Uterus (tissue), 4 donors: ENCODE data around the gene CLIC3. TPM values are rescaled to one million over a fixed set of nuclear protein-coding genes. Genes with fewer than 3 reads are reported as not detected.

ENCODE experiments used
- DNase-seq, 2 donors: peaks; one replicate each; pipeline ENCODE4 v3.0.0-alpha.2; 2019 to 2020
- H3K27ac ChIP-seq, 2 donors: fragments of 200-600 bp; sonication (generic); 1 replicate in 1 of 2; 2 replicates in 1 of 2; pipeline ENCODE4 v1.5.1; 2016 to 2018
- H3K27me3 ChIP-seq, 2 donors: fragments of 200-600 bp; sonication (generic); one replicate each; pipeline ENCODE4 v1.5.1; 2018 to 2019; ENCODE audit warnings: control low read depth in 1 of 2
- H3K36me3 ChIP-seq, 2 donors: fragments of 200-600 bp; sonication (generic); one replicate each; pipeline ENCODE4 v1.5.1; 2019; ENCODE audit warnings: control low read depth in 1 of 2
- H3K4me1 ChIP-seq, 2 donors: fragments of 200-600 bp; sonication (generic); one replicate each; pipeline ENCODE4 v1.5.1; 2018 to 2019; ENCODE audit warnings: control low read depth in 1 of 2
- H3K4me3 ChIP-seq, 2 donors: fragments of 200-600 bp; sonication (generic); 1 replicate in 1 of 2; 2 replicates in 1 of 2; pipeline ENCODE4 v1.5.1; 2018 to 2019; ENCODE audit warnings: mild to moderate bottlenecking in 1 of 2
- H3K9me3 ChIP-seq, 2 donors: fragments of 200-600 bp; sonication (generic); one replicate each; pipeline ENCODE4 v1.5.1; 2019; ENCODE audit warnings: control low read depth in 1 of 2
- CTCF ChIP-seq, 4 experiments: fragments of 200-600 bp in 2 of 4; fragments of 450-650 bp in 2 of 4; sonication (generic) in 2 of 4; IDR thresholded peaks; one replicate each; pipeline ENCODE4 v1.5.1; 2016 to 2019; ENCODE audit warnings: antibody characterized with exemption in 4 of 4, mild to moderate bottlenecking in 2 of 4, moderate library complexity in 1 of 4
- POLR2A ChIP-seq, 2 donors: fragments of 450-650 bp; IDR thresholded peaks; one replicate each; pipeline ENCODE4 v1.6.1; 2016; ENCODE audit warnings: antibody characterized with exemption in 2 of 2, mild to moderate bottlenecking in 1 of 2, moderate library complexity in 1 of 2
- intact Hi-C: fragments of 100-400 bp; cut with DNase I; formaldehyde crosslinking; loops from one replicate; pipeline ENCODE4 v1.15.1; 2023; ENCODE audit warnings: low total_unique reads
- total RNA-seq, 4 donors: library from RNA; depleted of rRNA in 3 of 4; stranded (reverse); fragments of >200 nt in 3 of 4; gene quantifications; one replicate each; pipeline versions ENCODE4 v1.1.0 to v1.2.4, GENCODE V29; 2014 to 2023
- donor health status: DM: yes; HTN: yes; CAD: no.

CLIC3 gene
- total RNA-seq, 4 donors from 2014 or later, result 1.5 TPM; not detected in 2

DNA sequence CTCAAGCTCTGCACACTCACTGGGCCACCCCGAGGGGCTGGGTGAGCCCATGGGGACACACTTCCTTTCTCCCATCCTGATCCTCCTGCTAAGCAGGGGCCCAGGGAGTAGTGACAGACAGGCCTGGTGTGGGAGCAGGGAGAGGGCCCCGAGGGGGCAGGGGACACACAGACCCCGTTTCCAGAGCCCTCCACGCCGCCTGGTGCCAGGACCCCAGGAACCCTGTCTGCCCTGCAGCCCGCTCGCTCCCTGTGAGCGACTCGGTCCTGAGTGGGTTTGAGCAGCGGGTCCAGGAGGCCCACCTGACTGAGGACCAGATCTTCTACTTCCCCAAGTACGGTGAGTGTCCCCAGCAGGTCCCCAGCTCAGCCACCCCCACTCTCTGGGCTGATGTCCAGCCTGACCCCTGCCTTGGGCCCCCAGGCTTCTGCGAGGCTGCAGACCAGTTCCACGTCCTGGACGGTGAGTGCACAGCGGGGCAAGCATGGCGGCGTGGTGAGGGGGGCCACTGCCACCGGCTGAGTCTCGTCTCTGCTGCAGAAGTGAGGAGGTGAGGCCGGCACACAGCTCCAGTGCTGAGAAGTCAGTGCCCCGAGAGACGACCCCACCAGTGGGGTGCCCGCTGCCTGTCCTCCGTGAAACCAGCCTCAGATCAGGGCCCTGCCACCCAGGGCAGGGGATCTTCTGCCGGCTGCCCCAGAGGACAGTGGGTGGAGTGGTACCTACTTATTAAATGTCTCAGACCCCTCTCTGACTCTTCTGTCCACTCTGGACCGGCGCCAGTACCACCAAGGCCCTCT is 49.9 kb downstream of the CLIC3 start:
- H3K27ac ChIP-seq, result no peak overlapping the region
- no peak overlapping the region for H3K4me3 ChIP-seq
- peaks cover 0 to 9% of the 10 kb centered on the region in 2 donors for H3K4me1 ChIP-seq
- H3K27me3 ChIP-seq, result no peaks in the 10 kb centered on the region
- DNase-seq, result no peak
- no peaks in the 10 kb centered on the region for H3K36me3 ChIP-seq
- TF ChIP-seq POLR2A (IDR thresholded peaks at IDR 0.05) (no peak), CTCF (IDR thresholded peaks at IDR 0.05) (no peak)
- intact Hi-C loops, result no loop called here
- no peaks in the 10 kb centered on the region for H3K9me3 ChIP-seq

DNA sequence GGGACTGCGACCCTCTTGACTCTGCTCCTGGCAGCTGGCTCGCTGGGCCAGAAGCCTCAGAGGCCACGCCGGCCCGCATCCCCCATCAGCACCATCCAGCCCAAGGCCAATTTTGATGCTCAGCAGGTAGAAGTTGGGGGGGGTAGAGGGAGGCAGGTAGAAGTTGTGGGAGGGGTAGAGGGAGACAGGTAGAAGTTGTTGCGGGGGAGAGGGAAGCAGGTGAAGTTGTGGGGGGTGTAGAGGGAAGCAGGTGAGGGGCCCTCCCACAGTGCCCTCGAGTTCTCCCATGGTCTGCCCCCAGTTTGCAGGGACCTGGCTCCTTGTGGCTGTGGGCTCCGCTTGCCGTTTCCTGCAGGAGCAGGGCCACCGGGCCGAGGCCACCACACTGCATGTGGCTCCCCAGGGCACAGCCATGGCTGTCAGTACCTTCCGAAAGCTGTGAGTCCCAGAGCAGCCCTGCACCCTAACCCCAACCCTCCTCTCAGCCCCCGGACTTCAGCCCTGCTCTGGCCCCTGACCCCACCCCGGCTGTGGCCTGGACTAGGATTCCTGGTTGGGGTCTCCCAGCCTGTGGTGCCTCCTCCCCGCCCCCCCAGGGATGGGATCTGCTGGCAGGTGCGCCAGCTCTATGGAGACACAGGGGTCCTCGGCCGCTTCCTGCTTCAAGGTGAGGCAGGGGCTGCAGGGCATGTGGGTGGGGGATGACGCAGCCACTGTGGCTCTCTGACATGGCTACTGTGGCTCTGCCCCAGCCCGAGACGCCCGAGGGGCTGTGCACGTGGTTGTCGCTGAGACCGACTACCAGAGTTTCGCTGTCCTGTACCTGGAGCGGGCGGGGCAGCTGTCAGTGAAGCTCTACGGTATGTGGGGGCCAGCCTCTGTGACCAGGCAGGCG is 50.8 kb downstream of the CLIC3 start:
- DNase-seq, result no peak
- Histone ChIP-seq H3K27me3 (no peaks in the 10 kb centered on the region), H3K9me3 (no peaks in the 10 kb centered on the region), H3K4me1 (peaks cover 0 to 9% of the 10 kb centered on the region in 2 donors), H3K36me3 (no peaks in the 10 kb centered on the region), H3K4me3 (no peak overlapping the region), H3K27ac (no peak overlapping the region)
- TF ChIP-seq POLR2A (IDR thresholded peaks at IDR 0.05) (no peak), CTCF (IDR thresholded peaks at IDR 0.05) (no peak)
- intact Hi-C loops, result no loop called here

Other genes with a start within 250 kb of the CLIC3 start
- gene LCN6, start 248.0 kb downstream of the CLIC3 start, total RNA-seq, result 100 to 1,000 TPM in 2 of 4 donors, 10 to 100 TPM in 1, 1 to 10 TPM in 1; 1.2 to 164 (median 89.7) TPM
- gene LCN8, start 238.3 kb downstream of the CLIC3 start, total RNA-seq, result under 1 TPM in 1 of 4 donors, not detected in 3; 0.27 TPM
- gene LCN15, start 232.1 kb downstream of the CLIC3 start, total RNA-seq, result not detected
- gene TMEM141, start 205.2 kb downstream of the CLIC3 start, total RNA-seq, result 10 to 100 TPM in 3 of 4 donors, 1 to 10 TPM in 1; 3.5 to 48.9 (median 32.0) TPM
- gene CCDC183, start 200.2 kb downstream of the CLIC3 start, total RNA-seq, result 1 to 10 TPM in 2 of 4 donors, not detected in 2; 2.0 TPM
- 10 to 100 TPM; 28.8 to 57.9 (median 39.6) TPM for gene RABL6, start 188.6 kb downstream of the CLIC3 start, total RNA-seq
- gene AJM1, start 154.1 kb downstream of the CLIC3 start, total RNA-seq, result 1 to 10 TPM in 3 of 4 donors, not detected in 1; 1.3 to 3.6 (median 3.6) TPM
- 10 to 100 TPM; 12.4 to 55.5 (median 31.4) TPM for gene PHPT1, start 147.2 kb downstream of the CLIC3 start, total RNA-seq
- 1 to 10 TPM in 2 of 4 donors, under 1 TPM in 1, not detected in 1; 0.26 to 4.3 (median 4.2) TPM for gene MAMDC4, start 144.2 kb downstream of the CLIC3 start, total RNA-seq
- gene EDF1, start 130.3 kb downstream of the CLIC3 start, total RNA-seq, result 100 to 1,000 TPM in 3 of 4 donors, 10 to 100 TPM in 1; 75.6 to 244 (median 144) TPM
- 10 to 100 TPM in 3 of 4 donors, under 1 TPM in 1; 0.88 to 22.1 (median 11.9) TPM for gene TRAF2, start 110.1 kb downstream of the CLIC3 start, total RNA-seq
- 100 to 1,000 TPM in 1 of 4 donors, 10 to 100 TPM in 3; 67.4 to 111 (median 75.3) TPM for gene FBXW5, start 51.8 kb downstream of the CLIC3 start, total RNA-seq
- not detected for gene C8G, start 51.3 kb downstream of the CLIC3 start, total RNA-seq
- 10 to 100 TPM in 2 of 4 donors, 1 to 10 TPM in 1, not detected in 1; 5.4 to 43.2 (median 10.3) TPM for gene LCN12, start 44.3 kb downstream of the CLIC3 start, total RNA-seq
- 100 to 1,000 TPM in 1 of 4 donors, 10 to 100 TPM in 3; 13.5 to 116 (median 58.8) TPM for gene PTGDS, start 19.1 kb downstream of the CLIC3 start, total RNA-seq
- 1 to 10 TPM in 1 of 4 donors, under 1 TPM in 3; under 0.01 to 6.9 (median 0.54) TPM for gene LCNL1, start 13.6 kb downstream of the CLIC3 start, total RNA-seq
- 10 to 100 TPM; 14.2 to 39.5 (median 18.8) TPM for gene PAXX, start 4.1 kb downstream of the CLIC3 start, total RNA-seq
- gene ABCA2, start 31.7 kb upstream of the CLIC3 start, total RNA-seq, result 10 to 100 TPM; 24.8 to 36.9 (median 26.1) TPM
- gene FUT7, start 35.5 kb upstream of the CLIC3 start, total RNA-seq, result not detected
- gene NPDC1, start 49.6 kb upstream of the CLIC3 start, total RNA-seq, result 100 to 1,000 TPM in 1 of 4 donors, 10 to 100 TPM in 3; 25.2 to 221 (median 59.2) TPM
- gene ENTPD2, start 57.5 kb upstream of the CLIC3 start, total RNA-seq, result 10 to 100 TPM in 1 of 4 donors, 1 to 10 TPM in 1, not detected in 2; 2.4 to 11.5 TPM
- 1 to 10 TPM in 2 of 4 donors, under 1 TPM in 1, not detected in 1; 0.15 to 5.9 (median 1.0) TPM for gene SAPCD2, start 74.0 kb upstream of the CLIC3 start, total RNA-seq
- 10 to 100 TPM in 1 of 4 donors, 1 to 10 TPM in 2, under 1 TPM in 1; 0.51 to 13.8 (median 5.3) TPM for gene UAP1L1, start 80.9 kb upstream of the CLIC3 start, total RNA-seq
- gene MAN1B1, start 90.4 kb upstream of the CLIC3 start, total RNA-seq, result 10 to 100 TPM; 32.9 to 65.0 (median 47.5) TPM
- 100 to 1,000 TPM in 1 of 4 donors, 10 to 100 TPM in 3; 23.2 to 100 (median 76.8) TPM for gene DPP7, start 118.2 kb upstream of the CLIC3 start, total RNA-seq
- not detected for gene GRIN1, start 142.6 kb upstream of the CLIC3 start, total RNA-seq
- gene LRRC26, start 173.5 kb upstream of the CLIC3 start, total RNA-seq, result under 1 TPM in 1 of 4 donors, not detected in 3; 0.29 TPM
- gene TMEM210, start 175.5 kb upstream of the CLIC3 start, total RNA-seq, result not detected
- gene ANAPC2, start 192.0 kb upstream of the CLIC3 start, total RNA-seq, result 10 to 100 TPM in 3 of 4 donors, 1 to 10 TPM in 1; 6.7 to 65.6 (median 24.9) TPM
- 10 to 100 TPM; 17.1 to 47.1 (median 40.6) TPM for gene SSNA1, start 192.1 kb upstream of the CLIC3 start, total RNA-seq
- gene TPRN, start 204.2 kb upstream of the CLIC3 start, total RNA-seq, result 10 to 100 TPM in 1 of 4 donors, 1 to 10 TPM in 2, under 1 TPM in 1; 0.29 to 17.1 (median 5.5) TPM
- 10 to 100 TPM; 33.2 to 53.3 (median 38.7) TPM for gene TMEM203, start 209.1 kb upstream of the CLIC3 start, total RNA-seq
- gene NDOR1, start 209.1 kb upstream of the CLIC3 start, total RNA-seq, result 10 to 100 TPM in 1 of 4 donors, 1 to 10 TPM in 1, not detected in 2; 4.5 to 14.9 TPM
- 1 to 10 TPM in 1 of 4 donors, not detected in 3; 3.7 TPM for gene RNF208, start 225.7 kb upstream of the CLIC3 start, total RNA-seq
- under 1 TPM in 1 of 4 donors, not detected in 3; 0.34 TPM for gene CYSRT1, start 228.6 kb upstream of the CLIC3 start, total RNA-seq
- under 1 TPM in 1 of 4 donors, not detected in 3; 0.21 TPM for gene RNF224, start 230.9 kb upstream of the CLIC3 start, total RNA-seq
- under 1 TPM in 1 of 4 donors, not detected in 3; 0.48 TPM for gene SLC34A3, start 234.3 kb upstream of the CLIC3 start, total RNA-seq
- gene TUBB4B, start 244.7 kb upstream of the CLIC3 start, total RNA-seq, result 100 to 1,000 TPM in 3 of 4 donors, 10 to 100 TPM in 1; 91.5 to 174 (median 139) TPM